Thoracic aorta (tissue), 2 donors: ENCODE measurements around the gene WDR26. TPM values are rescaled to one million over a fixed set of nuclear protein-coding genes. Genes with fewer than 3 reads are reported as not detected.
"Not testable (repeated sequence)": the region's sequence is repeated elsewhere in the genome, so short reads cannot be mapped to it uniquely, and the experiment has no call there.

Experiments
- ATAC-seq: fragments of 150-250 bp; one replicate; pipeline ENCODE4 v1.8.0; 2017; ENCODE audit warnings: low read depth; ENCODE audit not compliant: insufficient number of reproducible peaks, low FRiP score
- DNase-seq: peaks from one replicate; pipeline ENCODE4 v3.0.0-alpha.2; 2020; ENCODE audit warnings: low spot score
- H3K27ac ChIP-seq, 2 donors: fragments of 200-600 bp; sonication (generic); 1 replicate in 1 of 2; 2 replicates in 1 of 2; pipeline ENCODE4 v1.5.1; 2016; ENCODE audit warnings: mild to moderate bottlenecking in 2 of 2, moderate library complexity in 2 of 2
- H3K27me3 ChIP-seq: fragments of 200-600 bp; sonication (generic); replicated peaks from 2 replicates; pipeline ENCODE4 v1.6.0; 2016; ENCODE audit warnings: mild to moderate bottlenecking; ENCODE audit not compliant: insufficient read depth
- H3K36me3 ChIP-seq: fragments of 200-600 bp; sonication (generic); one replicate; pipeline ENCODE4 v1.5.1; 2016
- H3K4me1 ChIP-seq, 2 donors: fragments of 200-600 bp; sonication (generic); 1 replicate in 1 of 2; 2 replicates in 1 of 2; pipeline versions ENCODE4 v1.5.1 to v1.6.0; 2016; ENCODE audit warnings: low read depth in 2 of 2, mild to moderate bottlenecking in 1 of 2; ENCODE audit not compliant: control insufficient read depth in 1 of 2
- H3K4me3 ChIP-seq: fragments of 200-600 bp; sonication (generic); 2 replicates; pipeline ENCODE4 v1.5.1; 2016; ENCODE audit warnings: mild to moderate bottlenecking
- H3K9me3 ChIP-seq: fragments of 200-600 bp; sonication (generic); 2 replicates; pipeline ENCODE4 v1.5.1; 2016
- total RNA-seq, 2 donors: library from RNA; depleted of rRNA; stranded (reverse); fragments of >200 nt; gene quantifications; one replicate each; pipeline versions ENCODE4 v1.1.0 to v1.2.3, GENCODE V29; 2016
- TF ChIP-seq, protein P1 (sequence below): fragments of 200-600 bp; sonication (generic); IDR thresholded peaks from one replicate; pipeline ENCODE4 v1.5.1; 2019; ENCODE audit warnings: antibody characterized with exemption

Gene WDR26
- total RNA-seq, result 10 to 100 TPM; 71.5 to 85.9 TPM

- H3K4me1 ChIP-seq, result peaks cover 27 to 41% of the 10 kb centered on the region in 2 donors
- no peaks in the 10 kb centered on the region for H3K27me3 ChIP-seq
- TF ChIP-seq, protein P1, sequence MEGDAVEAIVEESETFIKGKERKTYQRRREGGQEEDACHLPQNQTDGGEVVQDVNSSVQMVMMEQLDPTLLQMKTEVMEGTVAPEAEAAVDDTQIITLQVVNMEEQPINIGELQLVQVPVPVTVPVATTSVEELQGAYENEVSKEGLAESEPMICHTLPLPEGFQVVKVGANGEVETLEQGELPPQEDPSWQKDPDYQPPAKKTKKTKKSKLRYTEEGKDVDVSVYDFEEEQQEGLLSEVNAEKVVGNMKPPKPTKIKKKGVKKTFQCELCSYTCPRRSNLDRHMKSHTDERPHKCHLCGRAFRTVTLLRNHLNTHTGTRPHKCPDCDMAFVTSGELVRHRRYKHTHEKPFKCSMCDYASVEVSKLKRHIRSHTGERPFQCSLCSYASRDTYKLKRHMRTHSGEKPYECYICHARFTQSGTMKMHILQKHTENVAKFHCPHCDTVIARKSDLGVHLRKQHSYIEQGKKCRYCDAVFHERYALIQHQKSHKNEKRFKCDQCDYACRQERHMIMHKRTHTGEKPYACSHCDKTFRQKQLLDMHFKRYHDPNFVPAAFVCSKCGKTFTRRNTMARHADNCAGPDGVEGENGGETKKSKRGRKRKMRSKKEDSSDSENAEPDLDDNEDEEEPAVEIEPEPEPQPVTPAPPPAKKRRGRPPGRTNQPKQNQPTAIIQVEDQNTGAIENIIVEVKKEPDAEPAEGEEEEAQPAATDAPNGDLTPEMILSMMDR, result no peak
- no peaks in the 10 kb centered on the region for H3K9me3 ChIP-seq
- H3K36me3 ChIP-seq, result no peaks in the 10 kb centered on the region
- peak; percentile 58 for ATAC-seq
- peak within 1 kb of the TSS; percentile 95 to 98 for H3K27ac ChIP-seq
- DNase-seq, result no peak
- peak within 1 kb of the TSS; percentile 95 for H3K4me3 ChIP-seq
Measured at GRCh38 chr1:224434691-224435317, at the start of gene WDR26. TSS of gene WDR26 (minus strand) at chr1:224434797.

- not testable (repeated sequence) for H3K27ac ChIP-seq
Measured at GRCh38 chr1:224483206-224483605, 48.6 kb upstream of the WDR26 start.

GRCh38 chr1:224482619-224483018 is 48.0 kb upstream of the WDR26 start:
- H3K27ac ChIP-seq, result no peak overlapping the region
- DNase-seq, result no peak
- no peaks in the 10 kb centered on the region for H3K27me3 ChIP-seq
- H3K9me3 ChIP-seq, result peaks cover 3% of the 10 kb centered on the region
- no peak overlapping the region for H3K4me3 ChIP-seq
- H3K4me1 ChIP-seq, result no peaks in the 10 kb centered on the region
- H3K36me3 ChIP-seq, result no peaks in the 10 kb centered on the region
- TF ChIP-seq, protein P1, result no peak
- no peak for ATAC-seq

More at GRCh38 chr1:224483206-224483605, 48.6 kb upstream of the WDR26 start:
- DNase-seq, H3K36me3 ChIP-seq, H3K4me3 ChIP-seq, ATAC-seq, H3K27me3 ChIP-seq, H3K9me3 ChIP-seq, H3K4me1 ChIP-seq: not testable (repeated sequence)

DNA sequence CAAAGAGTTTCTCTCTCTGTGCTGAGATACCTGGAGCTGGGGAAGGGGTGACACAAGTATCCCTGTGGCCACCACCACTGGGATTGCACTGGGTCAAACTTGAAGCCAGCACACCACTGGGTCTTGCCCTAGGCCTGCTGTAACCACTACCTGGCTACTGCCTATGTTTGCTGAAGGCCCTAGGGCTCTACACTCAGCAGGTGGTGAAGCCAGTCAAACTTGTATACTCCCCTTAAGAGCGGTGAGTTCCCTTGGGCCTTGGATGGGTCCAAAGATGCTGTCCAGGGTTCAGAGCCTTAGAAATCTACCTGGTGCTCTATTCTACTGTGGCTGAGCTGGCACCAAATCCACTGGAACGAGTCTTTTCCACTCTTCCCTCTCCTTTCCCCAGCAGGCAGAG is 47.0 kb upstream of the WDR26 start:
- DNase-seq (no peak), ATAC-seq (no peak)
- peaks cover 3% of the 10 kb centered on the region for H3K9me3 ChIP-seq
- TF ChIP-seq, protein P1, result no peak
- H3K4me1 ChIP-seq, result no peaks in the 10 kb centered on the region
- no peak overlapping the region for H3K4me3 ChIP-seq
- H3K36me3 ChIP-seq, result no peaks in the 10 kb centered on the region
- H3K27me3 ChIP-seq, result no peaks in the 10 kb centered on the region
- no peak overlapping the region for H3K27ac ChIP-seq

DNA sequence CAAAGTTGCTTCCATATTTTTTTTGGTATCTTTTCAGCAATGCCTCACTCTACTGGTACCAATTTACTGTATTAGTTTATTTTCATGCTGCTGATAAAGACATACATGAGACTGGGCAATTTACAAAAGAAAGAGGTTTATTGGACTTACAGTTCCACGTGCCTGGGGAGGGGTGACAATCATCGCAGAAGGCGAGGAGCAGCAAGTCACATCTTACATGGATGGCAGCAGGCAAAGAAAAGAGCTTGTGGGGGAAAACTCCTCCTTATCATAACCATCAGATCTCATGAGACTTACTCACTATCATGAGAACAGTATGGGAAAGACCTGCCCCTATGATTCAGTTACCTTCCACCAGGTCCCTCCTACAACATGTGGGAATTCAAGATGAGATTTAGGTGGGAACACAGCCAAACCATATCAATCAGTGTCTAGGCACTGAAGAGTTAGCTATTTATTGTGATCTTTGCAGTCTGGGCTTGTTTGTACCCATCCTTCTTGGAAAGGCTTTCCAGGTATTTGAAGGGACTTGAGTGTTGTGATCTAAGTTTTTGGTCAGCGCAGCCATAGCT is 46.4 kb upstream of the WDR26 start:
- not testable (repeated sequence) for H3K36me3 ChIP-seq, DNase-seq, ATAC-seq, H3K4me3 ChIP-seq, H3K27ac ChIP-seq, H3K9me3 ChIP-seq, H3K4me1 ChIP-seq, H3K27me3 ChIP-seq

- not testable (repeated sequence) for H3K9me3 ChIP-seq, H3K36me3 ChIP-seq, H3K4me1 ChIP-seq, H3K27me3 ChIP-seq, DNase-seq, H3K27ac ChIP-seq, H3K4me3 ChIP-seq, ATAC-seq
Measured at GRCh38 chr1:224480200-224480599, 45.6 kb upstream of the WDR26 start.
